Endometrial microvascular endothelial cells (primary cell): ENCODE results near the gene NGRN. TPM values are rescaled to one million over a fixed set of nuclear protein-coding genes. Genes with fewer than 3 reads are reported as not detected.
"Not testable (repeated sequence)": the region's sequence is repeated elsewhere in the genome, so short reads cannot be mapped to it uniquely, and the experiment has no call there.

Experiments
- in situ Hi-C: cut with HindIII; loops from 2 replicates; pipeline ENCODE4 v1.10.0; 2017; ENCODE audit warnings: low sequenced_read_pairs, low pct_unique_long_range_greater_than_20kb; ENCODE audit errors: inconsistent ontology term
- total RNA-seq: library from RNA; depleted of rRNA; stranded (reverse); fragments of >200 nt; gene quantifications from one replicate; pipeline ENCODE4 v1.2.3, GENCODE V29; 2015; ENCODE audit errors: inconsistent ontology term

Gene NGRN
- total RNA-seq, 1 donor from 2014 or later = 78.2 TPM

- in situ Hi-C loops = not testable (repeated sequence)
Measured at GRCh38 chr15:90305355-90305754, 39.9 kb downstream of the NGRN start.

GRCh38 chr15:90305932-90306331 lies 40.5 kb downstream of the NGRN start:
- in situ Hi-C loops = no loop called here

GRCh38 chr15:90306560-90306959 lies 41.1 kb downstream of the NGRN start:
- in situ Hi-C loops = no loop called here

- in situ Hi-C loops = no loop called here
Measured at GRCh38 chr15:90307661-90308060, 42.2 kb downstream of the NGRN start.

GRCh38 chr15:90309020-90309419 lies 43.5 kb downstream of the NGRN start:
- in situ Hi-C loops = no loop called here

GRCh38 chr15:90315278-90315982 lies 50.0 kb downstream of the NGRN start:
- in situ Hi-C loops = no loop called here

GRCh38 chr15:90316139-90316538 lies 50.7 kb downstream of the NGRN start:
- in situ Hi-C loops = no loop called here

GRCh38 chr15:90318591-90318990 lies 53.1 kb downstream of the NGRN start:
- in situ Hi-C loops = no loop called here

GRCh38 chr15:90320062-90320884 lies 54.8 kb downstream of the NGRN start:
- in situ Hi-C loops = no loop called here

- in situ Hi-C loops = no loop called here
Measured at GRCh38 chr15:90320885-90321278, 55.4 kb downstream of the NGRN start.

Other genes starting within 250 kb of the NGRN start
- gene IDH2, start 163.2 kb upstream of the NGRN start, total RNA-seq = 74.7 TPM
- 8.5 TPM for gene SEMA4B, start 64.3 kb upstream of the NGRN start, total RNA-seq
- gene CIB1, start 31.7 kb upstream of the NGRN start, total RNA-seq = 33.5 TPM
- 11.6 TPM for gene GDPGP1, start 31.5 kb upstream of the NGRN start, total RNA-seq
- not detected for gene TTLL13, start 16.1 kb upstream of the NGRN start, total RNA-seq
- gene ZNF774, start 86.6 kb downstream of the NGRN start, total RNA-seq = 0.56 TPM
- gene IQGAP1, start 122.6 kb downstream of the NGRN start, total RNA-seq = 213 TPM